ENCODE data around the gene FAM13A.

Gene FAM13A

DNA sequence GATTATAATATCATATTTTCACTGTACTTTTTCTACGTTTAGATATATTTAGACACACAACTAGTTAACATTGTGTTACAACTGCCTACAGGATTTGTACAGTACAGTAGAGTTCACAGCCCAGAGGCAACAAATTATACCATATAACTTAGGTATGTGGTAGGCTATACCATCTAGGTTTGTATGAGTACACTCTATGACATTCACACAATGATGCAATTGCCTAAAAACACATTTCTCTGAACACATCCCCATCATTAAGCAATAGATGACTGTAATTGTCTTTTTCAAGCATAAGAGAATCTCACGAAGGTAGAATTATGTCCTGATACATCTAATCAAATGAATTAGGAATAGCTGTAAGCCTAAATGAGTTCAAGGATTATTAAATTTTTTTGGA is 42.0 kb upstream of the FAM13A start:
- TF ChIP-seq, protein P1, sequence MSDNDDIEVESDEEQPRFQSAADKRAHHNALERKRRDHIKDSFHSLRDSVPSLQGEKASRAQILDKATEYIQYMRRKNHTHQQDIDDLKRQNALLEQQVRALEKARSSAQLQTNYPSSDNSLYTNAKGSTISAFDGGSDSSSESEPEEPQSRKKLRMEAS (IDR thresholded peaks at IDR 0.05), result no peak
- TF ChIP-seq EGR1 (IDR thresholded peaks at IDR 0.05) (no peak), FOXM1 (IDR thresholded peaks at IDR 0.05; ENCODE audit: borderline replicate concordance, low read depth) (no peak), EP300 (IDR thresholded peaks at IDR 0.05; ENCODE audit: borderline replicate concordance) (no peak), REST (IDR thresholded peaks at IDR 0.05; ENCODE audit: low read depth) (no peak), TCF12 (IDR thresholded peaks at IDR 0.05; ENCODE audit: low read depth) (no peak), YY1 (IDR thresholded peaks at IDR 0.05; ENCODE audit: low read depth) (no peak), TAF1 (IDR thresholded peaks at IDR 0.05; ENCODE audit: low read depth) (no peak), RAD21 (IDR thresholded peaks at IDR 0.05; ENCODE audit: low read depth) (no peak), CEBPB (IDR thresholded peaks at IDR 0.05) (no peak), TEAD4 (IDR thresholded peaks at IDR 0.05) (no peak), ZBTB7A (IDR thresholded peaks at IDR 0.05; ENCODE audit: low read depth) (no peak), CREB1 (IDR thresholded peaks at IDR 0.05; ENCODE audit: low read depth) (no peak), NFIC (IDR thresholded peaks at IDR 0.05) (no peak)
- TF ChIP-seq, protein P2, sequence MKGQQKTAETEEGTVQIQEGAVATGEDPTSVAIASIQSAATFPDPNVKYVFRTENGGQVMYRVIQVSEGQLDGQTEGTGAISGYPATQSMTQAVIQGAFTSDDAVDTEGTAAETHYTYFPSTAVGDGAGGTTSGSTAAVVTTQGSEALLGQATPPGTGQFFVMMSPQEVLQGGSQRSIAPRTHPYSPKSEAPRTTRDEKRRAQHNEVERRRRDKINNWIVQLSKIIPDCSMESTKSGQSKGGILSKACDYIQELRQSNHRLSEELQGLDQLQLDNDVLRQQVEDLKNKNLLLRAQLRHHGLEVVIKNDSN (IDR thresholded peaks at IDR 0.05), result no peak

DNA sequence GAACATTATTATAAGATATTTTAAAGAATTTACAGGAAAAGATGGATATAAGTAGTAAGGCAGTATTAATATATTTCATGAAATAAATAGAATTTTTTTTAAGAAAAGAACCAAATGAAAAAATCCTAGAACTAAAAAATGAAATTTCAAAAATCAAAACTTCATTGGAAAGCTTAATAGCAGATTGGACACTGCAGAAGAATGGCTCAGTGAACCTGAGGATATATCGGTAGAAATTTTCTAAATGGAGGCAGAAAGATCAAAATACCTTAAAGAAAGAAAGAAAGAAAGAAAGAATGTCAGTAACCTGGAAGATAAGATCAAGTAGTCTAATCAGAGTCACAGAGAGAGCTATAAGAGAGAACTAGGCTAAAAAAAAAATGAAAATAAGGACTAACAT is 21.3 kb upstream of the FAM13A start:
- TF ChIP-seq, protein P1 (IDR thresholded peaks at IDR 0.05), result no peak
- TF ChIP-seq YY1 (IDR thresholded peaks at IDR 0.05; ENCODE audit: low read depth) (no peak), FOXM1 (IDR thresholded peaks at IDR 0.05; ENCODE audit: borderline replicate concordance, low read depth) (no peak), ZBTB7A (IDR thresholded peaks at IDR 0.05; ENCODE audit: low read depth) (no peak), EGR1 (IDR thresholded peaks at IDR 0.05) (no peak), RAD21 (IDR thresholded peaks at IDR 0.05; ENCODE audit: low read depth) (no peak)

- no peak for TF ChIP-seq NFIC (IDR thresholded peaks at IDR 0.05)
- no peak for TF ChIP-seq TEAD4 (IDR thresholded peaks at IDR 0.05)
- no peak for TF ChIP-seq FOXM1 (IDR thresholded peaks at IDR 0.05; ENCODE audit: borderline replicate concordance, low read depth)
- TF ChIP-seq TCF12 (IDR thresholded peaks at IDR 0.05; ENCODE audit: low read depth), result no peak
- TF ChIP-seq TAF1 (IDR thresholded peaks at IDR 0.05; ENCODE audit: low read depth), result no peak
- TF ChIP-seq, protein P1 (IDR thresholded peaks at IDR 0.05), result no peak
Observed at GRCh38 chr4:89077761-89078160, 20.8 kb upstream of the FAM13A start.

- TF ChIP-seq REST (IDR thresholded peaks at IDR 0.05; ENCODE audit: low read depth) (no peak), EP300 (IDR thresholded peaks at IDR 0.05; ENCODE audit: borderline replicate concordance) (no peak), ZBTB7A (IDR thresholded peaks at IDR 0.05; ENCODE audit: low read depth) (no peak), RAD21 (IDR thresholded peaks at IDR 0.05; ENCODE audit: low read depth) (no peak), NFIC (IDR thresholded peaks at IDR 0.05) (no peak), TEAD4 (IDR thresholded peaks at IDR 0.05) (no peak), TAF1 (IDR thresholded peaks at IDR 0.05; ENCODE audit: low read depth) (no peak), YY1 (IDR thresholded peaks at IDR 0.05; ENCODE audit: low read depth) (no peak), FOXM1 (IDR thresholded peaks at IDR 0.05; ENCODE audit: borderline replicate concordance, low read depth) (no peak), EGR1 (IDR thresholded peaks at IDR 0.05) (no peak), TCF12 (IDR thresholded peaks at IDR 0.05; ENCODE audit: low read depth) (no peak), CEBPB (IDR thresholded peaks at IDR 0.05) (no peak), CREB1 (IDR thresholded peaks at IDR 0.05; ENCODE audit: low read depth) (no peak)
- TF ChIP-seq, protein P2 (IDR thresholded peaks at IDR 0.05), result no peak
- TF ChIP-seq, protein P1 (IDR thresholded peaks at IDR 0.05), result no peak
Observed at GRCh38 chr4:89072921-89073320, 15.9 kb upstream of the FAM13A start.

DNA sequence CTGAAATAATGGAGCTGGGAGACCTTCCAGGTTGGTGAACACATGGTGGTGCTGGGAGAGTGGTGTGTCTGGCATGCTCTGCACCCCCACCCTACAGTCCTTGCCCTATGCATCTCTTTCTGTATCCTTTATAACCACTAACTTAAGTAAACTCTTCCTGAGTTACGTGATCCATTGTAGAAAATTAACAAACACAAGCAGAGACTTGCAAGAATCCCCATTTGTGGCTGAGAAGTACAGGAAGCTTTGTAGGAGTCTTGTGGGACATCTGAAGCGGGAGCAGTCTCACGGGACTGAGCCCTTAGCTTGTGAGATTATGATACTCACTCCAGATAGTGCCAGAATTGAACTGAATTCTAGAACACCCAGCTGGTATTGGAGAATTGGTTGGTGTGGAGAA is 14.3 kb upstream of the FAM13A start:
- no peak for TF ChIP-seq YY1 (IDR thresholded peaks at IDR 0.05; ENCODE audit: low read depth)
- no peak for TF ChIP-seq EGR1 (IDR thresholded peaks at IDR 0.05)
- TF ChIP-seq TEAD4 (IDR thresholded peaks at IDR 0.05), result no peak
- TF ChIP-seq, protein P1 (IDR thresholded peaks at IDR 0.05), result no peak
- TF ChIP-seq REST (IDR thresholded peaks at IDR 0.05; ENCODE audit: low read depth), result no peak
- no peak for TF ChIP-seq NFIC (IDR thresholded peaks at IDR 0.05)
- TF ChIP-seq, protein P2 (IDR thresholded peaks at IDR 0.05), result no peak
- TF ChIP-seq CEBPB (IDR thresholded peaks at IDR 0.05), result no peak
- TF ChIP-seq CREB1 (IDR thresholded peaks at IDR 0.05; ENCODE audit: low read depth), result no peak
- TF ChIP-seq FOXM1 (IDR thresholded peaks at IDR 0.05; ENCODE audit: borderline replicate concordance, low read depth), result no peak
- no peak for TF ChIP-seq TAF1 (IDR thresholded peaks at IDR 0.05; ENCODE audit: low read depth)
- no peak for TF ChIP-seq EP300 (IDR thresholded peaks at IDR 0.05; ENCODE audit: borderline replicate concordance)
- no peak for TF ChIP-seq TCF12 (IDR thresholded peaks at IDR 0.05; ENCODE audit: low read depth)
- no peak for TF ChIP-seq ZBTB7A (IDR thresholded peaks at IDR 0.05; ENCODE audit: low read depth)
- no peak for TF ChIP-seq RAD21 (IDR thresholded peaks at IDR 0.05; ENCODE audit: low read depth)
